CD4-positive, CD25-positive, alpha-beta regulatory T cell (primary cell): ENCODE measurements around the gene LHB. TPM values are rescaled to one million over a fixed set of nuclear protein-coding genes. Genes with fewer than 3 reads are reported as not detected.
A peak's percentile ranks its signal among the peaks of the same experiment; 100 is the strongest.
"Not testable (repeated sequence)": the region's sequence is repeated elsewhere in the genome, so short reads cannot be mapped to it uniquely, and the experiment has no call there.

Experiments used
- ATAC-seq, 2 donors: fragments of 150-1000 bp; cut with Tn5 transposase; one replicate each; pipeline ENCODE4 v1.10.0; 2021; ENCODE audit warnings: low read depth in 2 of 2, moderate number of reproducible peaks in 2 of 2, moderate library complexity in 1 of 2
- DNase-seq, 3 donors: peaks; one replicate each; pipeline versions ENCODE4 v3.0.0 to v3.0.0-alpha.2; 2012 to 2022; ENCODE audit warnings: mixed read lengths in 1 of 3
- H3K27ac ChIP-seq: one replicate; pipeline ENCODE4 v1.7.0; 2013; ENCODE audit warnings: mild to moderate bottlenecking, low read length; ENCODE audit not compliant: insufficient read depth, poor library complexity, severe bottlenecking
- H3K27me3 ChIP-seq: one replicate; pipeline ENCODE4 v1.7.0; 2013; ENCODE audit warnings: low read length; ENCODE audit not compliant: control insufficient read depth, insufficient read depth
- H3K36me3 ChIP-seq: one replicate; pipeline ENCODE4 v1.7.0; 2013; ENCODE audit warnings: mild to moderate bottlenecking, low read length, moderate library complexity; ENCODE audit not compliant: control insufficient read depth, insufficient read depth
- H3K4me1 ChIP-seq: 2 replicates; pipeline ENCODE4 v1.7.0; 2013; ENCODE audit warnings: mild to moderate bottlenecking, low read length; ENCODE audit not compliant: insufficient read depth, control insufficient read depth, poor library complexity, severe bottlenecking
- H3K4me3 ChIP-seq: one replicate; pipeline ENCODE4 v1.7.0; 2013; ENCODE audit warnings: low read depth, mild to moderate bottlenecking, low read length, moderate library complexity
- H3K9me3 ChIP-seq, 2 experiments: 1 replicate in 1 of 2; 2 replicates in 1 of 2; pipeline ENCODE4 v1.7.0; 2013; ENCODE audit warnings: low read length in 2 of 2, mild to moderate bottlenecking in 1 of 2, moderate library complexity in 1 of 2; ENCODE audit not compliant: control insufficient read depth in 2 of 2
- H3K27ac Mint-ChIP-seq, 3 donors: one replicate each; pipeline ENCODE4 v1.8.0; 2020 to 2022; ENCODE audit warnings: mild to moderate bottlenecking in 3 of 3, mixed read lengths in 3 of 3, moderate library complexity in 2 of 3
- H3K27me3 Mint-ChIP-seq: one replicate; pipeline ENCODE4 v1.8.0; 2022; ENCODE audit warnings: mild to moderate bottlenecking, mixed read lengths
- H3K36me3 Mint-ChIP-seq: one replicate; pipeline ENCODE4 v1.8.0; 2020; ENCODE audit warnings: mixed read lengths
- H3K4me1 Mint-ChIP-seq, 4 donors: one replicate each; pipeline ENCODE4 v1.8.0; 2020 to 2022; ENCODE audit warnings: mixed read lengths in 4 of 4, mild to moderate bottlenecking in 1 of 4
- H3K4me3 Mint-ChIP-seq, 4 donors: one replicate each; pipeline ENCODE4 v1.8.0; 2020 to 2022; ENCODE audit warnings: mild to moderate bottlenecking in 4 of 4, mixed read lengths in 4 of 4, moderate library complexity in 3 of 4
- H3K9me3 Mint-ChIP-seq, 7 donors: one replicate each; pipeline ENCODE4 v1.8.0; 2020 to 2022; ENCODE audit warnings: mixed read lengths in 7 of 7, mild to moderate bottlenecking in 3 of 7, moderate library complexity in 2 of 7
- polyA plus RNA-seq, 4 donors: library from polyadenylated mRNA; unstranded; fragments of 300-500 nt; fragmentation: Illumina TruSeq; gene quantifications; one replicate each; pipeline ENCODE4 v1.2.3, GENCODE V29; 2021
- total RNA-seq: library from RNA; stranded (reverse); gene quantifications from one replicate; pipeline ENCODE4 v1.2.3, GENCODE V29; 2022

The LHB gene
- total and polyA plus RNA-seq, 5 donors from 2014 or later: not detected

DNA sequence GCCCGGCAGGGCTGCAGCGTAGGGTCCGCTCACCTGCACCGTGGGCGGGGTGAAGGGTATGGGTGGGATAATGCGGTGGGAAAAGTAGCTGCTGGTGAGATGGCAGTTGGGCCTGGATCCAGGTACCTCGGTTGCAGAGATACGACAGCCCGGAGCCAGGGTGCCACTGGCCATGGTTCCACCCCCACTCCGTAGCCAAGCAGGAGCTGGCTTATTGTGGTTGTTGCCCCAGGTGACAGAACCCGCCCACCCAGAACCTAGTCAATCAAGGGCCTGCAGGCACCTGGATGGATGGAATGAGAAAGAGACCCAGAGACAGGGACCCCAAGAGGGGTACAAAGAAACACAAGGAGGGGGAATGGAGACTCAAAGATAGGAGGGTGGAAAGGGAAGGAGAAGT, 3.5 kb upstream of the LHB start:
- Histone ChIP-seq H3K4me1 (peaks cover 31% of the 10 kb centered on the region), H3K27me3 (no peaks in the 10 kb centered on the region), H3K27ac (no peak overlapping the region), H3K4me3 (no peak overlapping the region), H3K9me3 (no peaks in the 10 kb centered on the region), H3K36me3 (no peaks in the 10 kb centered on the region)
- Mint-ChIP-seq H3K4me3 (peak overlapping the region in 2 of 4 donors; percentile 80 to 92), H3K27ac (no peak overlapping the region), H3K9me3 (peaks cover 0 to 1% (median 0%) of the 10 kb centered on the region in 7 donors), H3K27me3 (peaks cover 10% of the 10 kb centered on the region), H3K4me1 (peaks cover 7 to 39% (median 15%) of the 10 kb centered on the region in 4 donors), H3K36me3 (peaks cover 3% of the 10 kb centered on the region)
- no peak for ATAC-seq
- no peak for DNase-seq

GRCh38 chr19:49019242-49019932, 2.5 kb upstream of the LHB start:
- no peaks in the 10 kb centered on the region for H3K27me3 ChIP-seq

GRCh38 chr19:49018388-49019241, 1.7 kb upstream of the LHB start:
- not testable (repeated sequence) for H3K36me3 Mint-ChIP-seq, H3K9me3 ChIP-seq, H3K27ac ChIP-seq, H3K36me3 ChIP-seq, H3K9me3 Mint-ChIP-seq, ATAC-seq, H3K27me3 ChIP-seq
- Mint-ChIP-seq H3K27me3 (peaks cover 10% of the 10 kb centered on the region), H3K4me1 (peaks cover 7 to 39% (median 15%) of the 10 kb centered on the region in 4 donors), H3K27ac (peak overlapping the region; percentile 79 to 92 (median 90)), H3K4me3 (peak overlapping the region; percentile 80 to 94 (median 92))
- Histone ChIP-seq H3K4me3 (peak overlapping the region; percentile 66), H3K4me1 (peaks cover 31% of the 10 kb centered on the region)
- peak in 2 of 3 donors; percentile 28 to 53 for DNase-seq

More at GRCh38 chr19:49019242-49019932, 2.5 kb upstream of the LHB start:
- peak overlapping the region; percentile 79 to 92 (median 90) for H3K27ac Mint-ChIP-seq
- peaks cover 7 to 39% (median 15%) of the 10 kb centered on the region in 4 donors for H3K4me1 Mint-ChIP-seq
- Histone ChIP-seq H3K4me1 (peaks cover 31% of the 10 kb centered on the region), H3K27ac (no peak overlapping the region), H3K36me3 (no peaks in the 10 kb centered on the region), H3K4me3 (peak overlapping the region; percentile 64), H3K9me3 (no peaks in the 10 kb centered on the region)
- H3K27me3 Mint-ChIP-seq: peaks cover 10% of the 10 kb centered on the region
- peaks cover 0 to 1% (median 0%) of the 10 kb centered on the region in 7 donors for H3K9me3 Mint-ChIP-seq
- peak overlapping the region; percentile 80 to 94 (median 92) for H3K4me3 Mint-ChIP-seq
- ATAC-seq (peak in 1 of 2 donors; percentile 18), DNase-seq (peak; percentile 54 to 57 (median 54))
- peaks cover 3% of the 10 kb centered on the region for H3K36me3 Mint-ChIP-seq

DNA sequence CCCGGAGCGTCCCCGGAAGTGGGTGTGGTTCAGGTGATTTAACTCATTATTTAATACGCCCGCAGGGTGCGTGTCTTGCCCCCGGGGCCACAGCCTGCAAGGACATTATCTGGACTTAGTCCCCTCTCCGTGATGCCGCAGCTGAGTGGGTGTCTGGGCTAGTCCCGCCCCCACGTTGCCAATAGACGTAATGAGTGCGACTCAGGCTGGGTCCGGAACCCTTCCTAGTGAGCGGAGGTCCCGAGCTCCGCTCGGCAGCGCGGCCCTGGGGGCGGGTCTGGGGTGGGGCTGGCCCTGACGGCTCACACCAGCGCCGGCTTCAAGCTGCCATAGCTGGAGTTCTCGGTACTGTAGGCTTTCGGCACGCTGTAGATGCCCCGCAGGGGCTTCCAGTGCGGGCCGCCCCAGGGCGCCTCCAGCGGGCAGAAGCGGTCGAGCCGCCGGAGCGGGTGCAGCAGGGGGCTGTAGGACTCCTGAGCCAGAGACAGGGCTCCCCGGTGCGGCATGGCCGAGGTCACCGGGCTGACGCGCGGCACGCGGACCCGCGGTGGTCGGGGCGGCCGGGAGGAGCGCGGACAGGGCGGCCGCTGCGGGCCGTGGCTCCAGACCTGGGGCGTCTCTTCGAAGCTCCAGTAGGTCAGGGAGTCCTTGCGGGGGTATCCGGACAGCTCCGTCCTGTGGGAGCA, 918 bp upstream of the LHB start:
- no peaks in the 10 kb centered on the region for H3K36me3 ChIP-seq
- peaks cover 7 to 39% (median 15%) of the 10 kb centered on the region in 4 donors for H3K4me1 Mint-ChIP-seq
- peak overlapping the region; percentile 49 for H3K27ac ChIP-seq
- H3K4me3 Mint-ChIP-seq: peak overlapping the region; percentile 80 to 94 (median 92)
- H3K4me3 ChIP-seq: peak overlapping the region; percentile 66
- ATAC-seq: peak; percentile 85
- peaks cover 0 to 1% (median 0%) of the 10 kb centered on the region in 7 donors for H3K9me3 Mint-ChIP-seq
- peaks cover 3% of the 10 kb centered on the region for H3K36me3 Mint-ChIP-seq
- H3K27me3 ChIP-seq: no peaks in the 10 kb centered on the region
- H3K27me3 Mint-ChIP-seq: peaks cover 10% of the 10 kb centered on the region
- no peaks in the 10 kb centered on the region for H3K9me3 ChIP-seq
- DNase-seq: peak; percentile 59 to 72 (median 69)
- peak overlapping the region in 2 of 3 donors; percentile 59 to 79 for H3K27ac Mint-ChIP-seq
- peaks cover 31% of the 10 kb centered on the region for H3K4me1 ChIP-seq

DNA sequence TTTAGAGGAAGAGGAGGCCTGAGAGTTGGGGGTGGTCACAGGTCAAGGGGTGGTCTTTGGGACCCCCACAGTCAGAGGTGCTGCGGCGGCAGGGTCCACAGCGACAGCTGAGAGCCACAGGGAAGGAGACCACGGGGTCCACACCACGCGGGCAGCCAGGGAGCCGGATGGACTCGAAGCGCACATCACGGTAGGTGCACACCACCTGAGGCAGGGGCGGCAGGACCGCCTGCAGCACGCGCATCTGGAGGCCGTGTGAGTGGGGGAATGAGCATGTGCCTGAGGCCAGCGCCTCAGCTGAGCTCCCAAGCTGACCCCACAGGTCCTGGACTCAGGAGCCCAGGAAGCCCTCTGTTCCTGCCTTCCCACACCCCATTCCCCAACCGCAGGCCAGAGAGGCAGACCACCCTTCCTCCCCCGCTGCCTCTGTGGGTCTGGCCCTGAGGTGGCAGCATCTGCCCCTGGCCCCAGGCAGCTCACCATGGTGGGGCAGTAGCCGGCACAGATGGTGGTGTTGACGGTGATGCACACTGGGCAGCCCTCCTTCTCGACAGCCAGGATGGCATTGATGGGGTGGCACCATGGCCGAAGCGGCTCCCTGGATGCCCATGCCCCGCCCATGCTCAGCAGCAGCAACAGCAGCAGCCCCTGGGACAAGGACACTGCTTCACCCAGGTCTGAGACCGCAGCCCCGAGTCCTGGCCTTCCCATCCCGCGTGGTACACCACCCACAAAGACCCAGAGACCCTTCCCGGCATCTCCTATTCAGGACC, 638 bp downstream of the LHB start:
- H3K4me3 Mint-ChIP-seq: peak overlapping the region; percentile 44 to 70 (median 65)
- peaks cover 31% of the 10 kb centered on the region for H3K4me1 ChIP-seq
- H3K27me3 Mint-ChIP-seq: peaks cover 9% of the 10 kb centered on the region
- H3K9me3 ChIP-seq: no peaks in the 10 kb centered on the region
- peaks cover 3% of the 10 kb centered on the region for H3K36me3 Mint-ChIP-seq
- H3K4me1 Mint-ChIP-seq: peaks cover 6 to 35% (median 12%) of the 10 kb centered on the region in 4 donors
- H3K9me3 Mint-ChIP-seq: no peaks in the 10 kb centered on the region
- H3K36me3 ChIP-seq: peaks cover under 1% of the 10 kb centered on the region
- no peak for DNase-seq
- no peak overlapping the region for H3K4me3 ChIP-seq
- no peak overlapping the region for H3K27ac ChIP-seq
- no peak for ATAC-seq
- no peaks in the 10 kb centered on the region for H3K27me3 ChIP-seq
- H3K27ac Mint-ChIP-seq: no peak overlapping the region

GRCh38 chr19:49014870-49015255, 2.0 kb downstream of the LHB start:
- H3K27ac ChIP-seq: no peak overlapping the region
- H3K36me3 Mint-ChIP-seq: peaks cover 3% of the 10 kb centered on the region
- H3K27me3 ChIP-seq: no peaks in the 10 kb centered on the region
- ATAC-seq (no peak), DNase-seq (no peak)
- H3K9me3 Mint-ChIP-seq: no peaks in the 10 kb centered on the region
- H3K36me3 ChIP-seq: peaks cover 2% of the 10 kb centered on the region
- H3K4me1 Mint-ChIP-seq: peaks cover 0 to 22% (median 7%) of the 10 kb centered on the region in 4 donors
- no peak overlapping the region for H3K4me3 ChIP-seq
- H3K9me3 ChIP-seq: no peaks in the 10 kb centered on the region
- H3K27ac Mint-ChIP-seq: no peak overlapping the region
- peaks cover 26% of the 10 kb centered on the region for H3K4me1 ChIP-seq
- peaks cover 5% of the 10 kb centered on the region for H3K27me3 Mint-ChIP-seq
- peak overlapping the region in 1 of 4 donors; percentile 44 for H3K4me3 Mint-ChIP-seq
